ENCODE measurements around the gene ETV3L.

ETV3L gene

GRCh38 chr1:157099633-157100009 is at the start of gene ETV3L:
Gene ETV3L (minus strand): TSS chr1:157099808. CDS start chr1:157099523, 285 bp downstream.
- no peak for DNase-seq (ENCODE audit: low read depth in 2 of 2)

- DNase-seq (ENCODE audit: low read depth in 2 of 2), result no peak
Measured at GRCh38 chr1:157147906-157148700, 48.5 kb upstream of the ETV3L start.

- DNase-seq (ENCODE audit: low read depth in 2 of 2), result no peak
Measured at GRCh38 chr1:157147037-157147436, 47.4 kb upstream of the ETV3L start.

- no peak for DNase-seq (ENCODE audit: low read depth in 2 of 2)
Measured at GRCh38 chr1:157146244-157146643, 46.6 kb upstream of the ETV3L start.

DNA sequence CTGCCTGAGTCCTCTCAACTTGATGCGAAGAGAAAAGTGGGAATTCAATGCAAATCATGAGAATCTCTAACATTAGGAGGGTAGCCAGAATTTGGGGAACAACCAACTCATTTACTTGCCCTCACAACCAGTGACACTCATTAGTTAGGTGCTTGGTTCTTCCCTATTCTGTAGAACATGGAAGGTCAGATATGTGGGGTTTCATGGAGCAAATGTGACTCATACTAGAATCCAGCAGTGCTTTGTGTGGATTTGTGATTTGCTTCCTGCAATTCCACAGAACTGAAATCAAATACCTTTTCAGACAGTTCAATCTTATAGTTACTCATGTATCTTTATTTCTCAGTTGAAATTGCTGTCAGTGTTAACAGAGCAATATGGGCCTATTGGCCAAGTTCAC is 45.5 kb upstream of the ETV3L start:
- DNase-seq (ENCODE audit: low read depth in 2 of 2), result no peak

DNA sequence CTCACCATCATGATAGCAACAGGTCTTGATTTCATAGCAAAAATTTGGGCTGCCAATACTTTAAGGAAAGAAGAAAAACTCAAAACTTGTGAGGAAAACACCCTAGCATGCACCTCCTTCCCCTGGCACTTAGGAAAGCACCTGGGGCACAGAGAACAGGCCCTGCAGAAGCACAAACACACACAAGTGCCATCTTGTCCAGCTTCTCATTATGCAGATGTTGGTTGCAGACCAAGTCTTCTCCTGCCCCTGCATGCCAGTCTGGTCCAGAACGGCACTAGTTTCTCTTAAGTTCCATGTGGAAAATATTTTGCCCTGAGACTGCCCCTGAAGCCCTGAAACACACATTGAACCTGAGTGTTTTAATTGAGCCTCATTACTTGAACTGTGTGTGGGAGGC is 44.9 kb upstream of the ETV3L start:
- DNase-seq (ENCODE audit: low read depth in 2 of 2), result no peak

- DNase-seq (ENCODE audit: low read depth in 2 of 2), result no peak
Measured at GRCh38 chr1:157142765-157143423, 43.3 kb upstream of the ETV3L start.

DNA sequence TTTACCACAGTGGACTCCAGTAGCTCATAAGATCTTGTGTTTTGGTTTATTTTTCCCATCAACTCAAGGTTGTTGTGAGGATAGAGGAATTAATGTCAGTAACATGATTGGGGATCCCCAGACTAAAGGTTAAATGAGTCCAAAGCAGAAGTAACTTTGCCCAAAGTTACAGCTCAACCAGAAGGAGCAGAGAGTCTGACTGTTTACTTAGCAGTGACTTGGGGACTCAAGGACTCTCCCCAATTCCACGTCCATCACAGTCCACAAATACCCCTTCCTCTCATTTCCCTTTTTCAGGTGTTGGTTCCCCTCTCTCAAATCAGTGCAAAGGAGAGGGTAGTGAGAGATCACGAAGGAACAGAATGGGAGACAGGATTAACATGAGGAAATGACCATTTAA is 42.6 kb upstream of the ETV3L start:
- DNase-seq (ENCODE audit: low read depth in 2 of 2), result no peak

DNA sequence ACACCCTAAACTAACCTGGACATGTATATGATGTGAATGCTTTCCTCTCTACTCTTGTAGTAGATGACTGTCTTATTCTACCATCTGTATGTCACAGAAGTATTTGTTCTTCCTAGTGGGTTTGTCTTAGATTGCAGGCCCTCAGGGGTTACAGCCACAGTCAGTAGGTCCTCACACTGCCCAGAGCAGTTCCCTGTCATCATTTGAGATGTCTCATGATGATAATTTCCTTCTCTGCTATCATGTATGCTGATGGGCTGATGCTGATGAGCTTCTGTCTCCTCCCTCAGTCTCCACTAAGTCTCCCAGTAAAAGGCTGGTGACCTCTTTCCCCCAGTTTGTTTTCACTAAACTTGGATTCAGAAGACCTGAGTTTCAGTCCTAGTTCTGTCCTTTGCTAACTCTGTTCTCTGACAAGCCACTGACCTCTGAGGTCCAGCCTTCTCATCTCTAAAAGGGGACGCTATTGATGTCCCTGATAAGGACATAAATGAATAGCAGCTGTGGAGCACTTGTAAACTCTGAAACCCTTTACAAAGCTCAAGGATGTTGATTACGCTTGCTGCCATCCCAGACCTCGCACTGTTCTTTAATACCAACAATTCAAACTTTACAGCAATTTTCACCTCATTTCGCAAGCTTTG is 41.7 kb upstream of the ETV3L start:
- DNase-seq (ENCODE audit: low read depth in 2 of 2), result no peak

GRCh38 chr1:157140063-157140588 is 40.5 kb upstream of the ETV3L start:
- DNase-seq (ENCODE audit: low read depth in 2 of 2), result no peak

DNA sequence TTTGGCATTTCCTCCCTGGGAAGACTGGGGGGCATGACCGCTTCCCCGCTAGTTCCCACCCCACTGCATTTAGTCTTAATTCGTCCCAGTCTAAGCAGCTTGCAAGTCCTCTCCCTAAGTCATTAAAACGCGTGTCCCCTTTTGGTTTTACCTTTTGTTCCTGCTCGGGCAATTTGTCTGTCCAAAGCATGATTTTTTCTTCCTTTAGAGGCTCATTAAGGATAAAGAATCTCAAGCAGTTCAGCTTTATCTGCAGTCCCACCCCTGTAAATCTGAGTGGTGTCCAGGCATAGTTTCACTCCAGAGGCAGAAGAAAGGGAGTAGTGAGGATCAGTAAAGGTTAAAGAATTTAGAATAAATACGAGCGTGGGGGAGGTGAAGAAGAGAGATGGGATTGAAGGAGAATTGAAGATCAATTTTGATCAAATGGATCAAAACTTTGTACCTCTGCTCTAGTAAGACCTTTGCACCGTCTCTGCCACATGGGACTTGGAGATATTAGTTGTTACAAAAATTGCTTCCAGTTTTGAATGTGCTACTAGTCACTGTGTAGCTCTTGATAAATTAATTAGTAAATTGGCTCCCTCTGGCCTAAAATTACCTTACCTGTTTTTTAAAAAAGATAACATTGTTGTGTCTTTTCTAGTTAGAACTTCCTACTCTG is 39.6 kb upstream of the ETV3L start:
- no peak for DNase-seq (ENCODE audit: low read depth in 2 of 2)

DNA sequence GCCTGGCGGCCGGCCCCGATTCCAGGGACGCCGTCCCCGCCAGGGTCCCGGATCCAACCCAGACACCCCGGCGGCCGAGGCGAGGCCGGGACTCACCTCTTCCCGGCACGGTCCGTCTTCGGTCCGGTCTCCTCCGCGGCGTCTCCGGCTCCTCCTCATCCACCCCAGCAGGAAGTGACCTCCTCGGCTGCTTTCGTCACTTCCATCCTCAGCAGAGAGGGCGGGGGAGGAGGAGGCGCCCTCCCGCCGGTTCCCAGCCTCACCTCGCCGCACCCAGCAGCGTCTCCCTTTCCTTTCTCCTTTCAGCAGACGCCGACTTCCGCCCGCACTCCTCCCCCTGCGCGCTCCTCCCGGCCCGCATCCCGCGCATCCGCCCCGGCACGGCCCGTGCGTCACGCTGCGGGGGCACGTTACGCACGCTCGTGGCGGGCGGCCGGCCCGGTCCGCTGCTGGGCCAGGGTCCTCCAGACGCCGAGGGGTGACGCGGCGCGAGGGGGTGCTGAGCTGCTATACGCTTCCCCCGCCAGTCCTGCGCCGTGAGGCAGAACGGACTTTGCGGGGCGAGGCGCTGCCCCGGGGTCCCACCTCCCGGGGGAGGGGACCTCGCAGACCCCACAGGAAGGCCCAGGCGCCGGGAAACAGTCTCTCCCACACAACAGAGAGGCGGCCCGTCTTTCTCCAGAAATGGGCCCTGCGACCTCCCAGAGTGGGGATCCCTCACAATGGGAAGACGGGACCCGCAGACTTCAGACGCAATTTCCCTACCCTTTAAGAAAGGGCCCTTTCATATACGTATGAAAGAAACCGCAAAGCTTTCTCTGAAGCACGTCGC is 38.8 kb upstream of the ETV3L start, which contains the start of gene ETV3:
ETV3 (minus strand) TSS at position 176 of the 832 bp plus-strand sequence. CDS start 2,043 bp downstream, outside the sequence.
- peak; percentile 80 to 82 for DNase-seq (ENCODE audit: low read depth in 2 of 2)

- DNase-seq (ENCODE audit: low read depth in 2 of 2), result no peak
Measured at GRCh38 chr1:157137408-157138219, 38.0 kb upstream of the ETV3L start.

- no peak for DNase-seq (ENCODE audit: low read depth in 2 of 2)
Measured at GRCh38 chr1:157137046-157137407, 37.4 kb upstream of the ETV3L start.

GRCh38 chr1:157136133-157136532 is 36.5 kb upstream of the ETV3L start:
- no peak for DNase-seq (ENCODE audit: low read depth in 2 of 2)

DNA sequence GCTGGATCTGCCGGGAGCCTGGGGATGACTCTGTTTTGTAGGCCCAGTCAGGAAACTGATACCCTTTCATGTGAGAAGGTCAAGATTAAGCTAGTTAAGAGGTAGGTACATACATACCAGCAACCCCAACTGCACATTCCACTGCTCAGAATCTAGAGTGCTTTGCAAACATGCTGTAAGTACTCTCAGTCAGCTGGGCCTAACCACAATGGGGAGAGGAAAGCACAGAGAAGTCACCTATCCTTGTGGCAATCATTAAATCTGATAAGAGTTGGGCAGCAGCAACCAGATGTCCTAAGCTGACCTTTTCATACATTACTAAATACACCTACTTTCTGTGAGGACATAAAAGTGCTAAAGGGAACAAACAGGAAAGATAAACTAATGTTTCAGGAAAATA is 36.0 kb upstream of the ETV3L start:
- no peak for DNase-seq (ENCODE audit: low read depth in 2 of 2)

DNA sequence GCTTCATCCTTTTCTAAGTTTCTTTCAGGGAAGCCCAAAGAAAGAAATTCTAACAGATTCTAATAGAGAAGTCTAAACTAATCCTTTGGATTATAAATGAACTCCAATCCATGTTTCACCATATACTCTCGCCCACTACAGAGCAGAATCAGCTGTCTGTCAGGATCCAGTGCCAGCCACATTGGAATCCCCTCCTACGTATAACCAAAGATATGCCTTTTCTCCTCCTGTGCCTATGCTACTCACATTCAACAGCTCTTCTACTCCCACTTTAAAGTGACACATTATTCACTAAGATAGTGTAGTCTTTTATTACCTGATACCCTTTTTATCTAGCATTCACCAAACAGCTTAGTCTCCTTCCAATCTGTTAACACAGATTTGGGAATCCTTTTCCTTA is 35.5 kb upstream of the ETV3L start:
- no peak for DNase-seq (ENCODE audit: low read depth in 2 of 2)

DNA sequence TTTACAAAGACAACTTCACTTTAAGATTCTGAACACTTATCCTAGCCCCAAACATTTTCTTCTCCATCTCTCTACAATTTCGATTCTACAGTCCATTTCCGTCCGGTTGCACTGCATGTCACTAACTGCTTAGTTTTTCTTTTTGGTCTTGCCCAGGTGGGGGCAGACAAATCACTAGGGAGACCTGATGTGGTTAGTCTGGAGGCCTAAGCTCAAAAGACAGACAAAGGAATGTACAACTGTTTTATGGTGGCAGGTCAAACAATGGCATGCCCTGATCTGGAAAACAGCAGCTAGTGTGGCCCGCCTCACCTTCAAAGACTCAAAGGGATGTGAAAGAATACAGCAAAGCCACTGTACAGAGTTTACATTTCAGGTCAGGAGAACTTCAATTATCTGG is 34.8 kb upstream of the ETV3L start:
- no peak for DNase-seq (ENCODE audit: low read depth in 2 of 2)

GRCh38 chr1:157133426-157133825 is 33.8 kb upstream of the ETV3L start:
- no peak for DNase-seq (ENCODE audit: low read depth in 2 of 2)

DNA sequence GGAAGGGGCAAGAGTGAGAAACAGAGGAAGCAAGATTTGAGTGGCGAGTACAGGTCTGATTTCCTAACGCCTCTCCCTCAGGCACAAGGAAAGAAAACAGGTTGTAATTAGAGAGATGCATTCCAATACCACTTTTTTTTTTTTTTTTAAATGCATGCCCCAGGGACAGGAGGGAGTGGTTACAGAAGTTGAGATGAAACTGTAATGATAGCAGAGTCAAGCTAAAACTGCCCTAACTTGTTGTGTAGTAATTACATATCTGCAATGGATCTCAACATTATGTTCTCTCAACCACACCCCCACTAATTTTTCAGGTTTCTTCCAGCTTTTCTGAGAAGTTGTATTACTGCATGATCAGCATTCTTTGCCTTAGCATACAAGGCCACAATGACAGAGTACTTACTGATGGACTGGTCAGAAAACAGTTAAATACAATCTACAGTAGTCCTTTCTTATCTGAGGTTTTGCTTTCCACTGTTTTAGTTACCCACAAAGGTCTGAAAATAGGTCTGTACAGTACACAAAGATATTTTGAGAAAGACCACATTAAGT is 33.1 kb upstream of the ETV3L start:
- DNase-seq (ENCODE audit: low read depth in 2 of 2), result no peak

Measured in stimulated activated CD8-positive, alpha-beta memory T cell treated with anti-CD3 and anti-CD28 coated beads, Interleukin-2, amount 100 ng/mL, for 48 hours (primary cell).